H9 (cell line): ENCODE results near the gene CHCHD10. TPM values are rescaled to one million over a fixed set of nuclear protein-coding genes. Genes with fewer than 3 reads are reported as not detected.

Experiments
- DNase-seq: peaks from one replicate; pipeline ENCODE4 v3.0.0-alpha.2; 2017
- H2AFZ ChIP-seq: one replicate; pipeline ENCODE4 v1.6.1; 2013; ENCODE audit warnings: mild to moderate bottlenecking, low read length, control low read depth, moderate library complexity
- H2AK5ac ChIP-seq: 2 replicates; pipeline ENCODE4 v1.6.1; 2013; ENCODE audit warnings: low read length, control low read depth, mixed read lengths; ENCODE audit not compliant: insufficient read length
- H2BK120ac ChIP-seq: one replicate; pipeline ENCODE4 v1.6.1; 2013; ENCODE audit warnings: low read depth, mild to moderate bottlenecking, low read length, control low read depth, inconsistent platforms; ENCODE audit not compliant: poor library complexity, severe bottlenecking
- H2BK12ac ChIP-seq: 2 replicates; pipeline ENCODE4 v1.6.1; 2013; ENCODE audit warnings: low read length, control low read depth, mixed read lengths, low read depth; ENCODE audit not compliant: insufficient read length
- H2BK15ac ChIP-seq: 2 replicates; pipeline ENCODE4 v1.6.1; 2013; ENCODE audit warnings: low read depth, low read length, control low read depth
- H2BK20ac ChIP-seq: one replicate; pipeline ENCODE4 v1.6.1; 2013; ENCODE audit warnings: low read depth, mild to moderate bottlenecking, low read length, control low read depth, inconsistent platforms; ENCODE audit not compliant: poor library complexity, severe bottlenecking
- H2BK5ac ChIP-seq: 2 replicates; pipeline ENCODE4 v1.6.1; 2013; ENCODE audit warnings: low read length, control low read depth, mixed read lengths; ENCODE audit not compliant: insufficient read length
- H3K14ac ChIP-seq: 2 replicates; pipeline ENCODE4 v1.6.1; 2013; ENCODE audit warnings: low read length, control low read depth; ENCODE audit not compliant: insufficient read depth
- H3K18ac ChIP-seq: 2 replicates; pipeline ENCODE4 v1.6.1; 2013; ENCODE audit warnings: low read depth, mild to moderate bottlenecking, mixed read lengths, low read length, control low read depth; ENCODE audit not compliant: insufficient read length
- H3K23ac ChIP-seq: 2 replicates; pipeline ENCODE4 v1.6.1; 2013; ENCODE audit warnings: low read length, control low read depth, mixed read lengths, low read depth; ENCODE audit not compliant: insufficient read length
- H3K23me2 ChIP-seq: 2 replicates; pipeline ENCODE4 v1.6.1; 2013; ENCODE audit warnings: low read depth, mild to moderate bottlenecking, mixed read lengths, low read length, control low read depth; ENCODE audit not compliant: insufficient read length, poor library complexity, severe bottlenecking
- H3K27ac ChIP-seq: 2 replicates; pipeline ENCODE4 v1.5.1; 2013; ENCODE audit warnings: low read length, control low read depth, mixed read lengths, low read depth; ENCODE audit not compliant: insufficient read length
- H3K27me3 ChIP-seq: 2 replicates; pipeline ENCODE4 v1.6.1; 2013; ENCODE audit warnings: low read length, control low read depth, inconsistent platforms; ENCODE audit not compliant: insufficient read depth
- H3K4ac ChIP-seq: 2 replicates; pipeline ENCODE4 v1.6.1; 2013; ENCODE audit warnings: low read depth, mild to moderate bottlenecking, control low read depth, inconsistent platforms, low read length, moderate library complexity
- H3K4me1 ChIP-seq: 2 replicates; pipeline ENCODE4 v1.6.1; 2013; ENCODE audit warnings: low read length, control low read depth, inconsistent platforms; ENCODE audit not compliant: insufficient read depth
- H3K4me2 ChIP-seq: 2 replicates; pipeline ENCODE4 v1.6.1; 2013; ENCODE audit warnings: low read length, control low read depth, mixed read lengths; ENCODE audit not compliant: insufficient read length, insufficient read depth
- H3K56ac ChIP-seq: 2 replicates; pipeline ENCODE4 v1.6.1; 2013; ENCODE audit warnings: low read depth, mild to moderate bottlenecking, mixed read lengths, low read length, control low read depth; ENCODE audit not compliant: insufficient read length
- H3K79me1 ChIP-seq: 2 replicates; pipeline ENCODE4 v1.6.1; 2013; ENCODE audit warnings: low read depth, mild to moderate bottlenecking, moderate library complexity, low read length, control low read depth, inconsistent platforms; ENCODE audit not compliant: insufficient read depth, poor library complexity, severe bottlenecking
- H3K79me2 ChIP-seq: 2 replicates; pipeline ENCODE4 v1.6.1; 2013; ENCODE audit warnings: low read length, control low read depth, inconsistent platforms; ENCODE audit not compliant: insufficient read depth
- H3K9ac ChIP-seq: 2 replicates; pipeline ENCODE4 v1.6.1; 2013; ENCODE audit warnings: low read length, control low read depth, mixed read lengths; ENCODE audit not compliant: insufficient read length; ENCODE audit errors: extremely low read depth
- H3K9me3 ChIP-seq: one replicate; pipeline ENCODE4 v1.6.1; 2013; ENCODE audit warnings: low read depth, low read length, inconsistent platforms; ENCODE audit not compliant: control insufficient read depth
- H3T11ph ChIP-seq: one replicate; pipeline ENCODE4 v1.6.1; 2013; ENCODE audit warnings: mild to moderate bottlenecking, low read length, control low read depth, inconsistent platforms
- H4K20me1 ChIP-seq: one replicate; pipeline ENCODE4 v1.6.1; 2013; ENCODE audit not compliant: control insufficient read depth, insufficient read length, insufficient read depth
- H4K5ac ChIP-seq: 2 replicates; pipeline ENCODE4 v1.6.1; 2013; ENCODE audit warnings: low read depth, mild to moderate bottlenecking, mixed read lengths, low read length, control low read depth; ENCODE audit not compliant: insufficient read length
- H4K8ac ChIP-seq: replicated peaks from 2 replicates; pipeline ENCODE4 v1.6.1; 2013; ENCODE audit warnings: low read length, control low read depth, mixed read lengths, low read depth; ENCODE audit not compliant: insufficient read length
- H4K91ac ChIP-seq: 2 replicates; pipeline ENCODE4 v1.6.1; 2013; ENCODE audit warnings: low read depth, mild to moderate bottlenecking, moderate library complexity, mixed read lengths, low read length, control low read depth; ENCODE audit not compliant: insufficient read length
- H3K27ac Mint-ChIP-seq, 3 experiments: 2 replicates in 2 of 3; 3 replicates in 1 of 3; pipeline ENCODE4 v1.8.0; 2020 to 2021; ENCODE audit warnings: mixed read lengths in 3 of 3, mild to moderate bottlenecking in 1 of 3, moderate library complexity in 1 of 3
- H3K27me3 Mint-ChIP-seq: 2 replicates; pipeline ENCODE4 v1.8.0; 2021; ENCODE audit warnings: low read depth, mild to moderate bottlenecking, moderate library complexity, mixed read lengths
- H3K36me3 Mint-ChIP-seq, 3 experiments: 2 replicates in 2 of 3; 3 replicates in 1 of 3; pipeline ENCODE4 v1.8.0; 2020 to 2021; ENCODE audit warnings: low read depth in 3 of 3, mixed read lengths in 3 of 3; ENCODE audit not compliant: insufficient read depth in 1 of 3
- H3K4me1 Mint-ChIP-seq, 2 experiments: 2 replicates each; pipeline ENCODE4 v1.8.0; 2020; ENCODE audit warnings: mixed read lengths in 2 of 2
- H3K4me3 Mint-ChIP-seq, 2 experiments: 2 replicates in 1 of 2; 3 replicates in 1 of 2; pipeline ENCODE4 v1.8.0; 2020 to 2021; ENCODE audit warnings: mild to moderate bottlenecking in 2 of 2, mixed read lengths in 2 of 2, moderate library complexity in 1 of 2
- H3K9me3 Mint-ChIP-seq, 2 experiments: 2 replicates in 1 of 2; 3 replicates in 1 of 2; pipeline ENCODE4 v1.8.0; 2020; ENCODE audit warnings: mild to moderate bottlenecking in 2 of 2, mixed read lengths in 2 of 2, moderate library complexity in 1 of 2
- CTCF ChIP-seq: fragments of 200-600 bp; sonication (generic); conservative IDR thresholded peaks from 3 replicates; pipeline ENCODE4 v1.8.0; 2021; ENCODE audit warnings: antibody characterized with exemption, mild to moderate bottlenecking
- WGBS: extraction: QIAGEN DNeasy Blood & Tissue Kit; methylation state at CpG from one replicate; pipeline ENCODE4 v1.1.7; 2013; ENCODE audit warnings: missing lambda C conversion rate, low lambda C conversion rate, mixed read lengths; ENCODE audit not compliant: insufficient read length; ENCODE audit errors: extremely low coverage; 5-methylcytosine and 5-hydroxymethylcytosine counted together
- total RNA-seq: library from RNA; stranded (reverse); gene quantifications from 2 replicates; pipeline ENCODE4 v1.2.1, GENCODE V29; 2021

CHCHD10 gene
- total RNA-seq, 1 experiment from 2014 or later, result 53.7 TPM

GRCh38 chr22:23796461-23796860 lies 28.7 kb upstream of the CHCHD10 start:
- H3K4ac ChIP-seq, result no peak overlapping the region
- no peak overlapping the region for H3K9ac ChIP-seq
- no peak overlapping the region for H3K27ac ChIP-seq
- H3K18ac ChIP-seq, result no peak overlapping the region
- H2BK15ac ChIP-seq, result no peak overlapping the region
- H3K23ac ChIP-seq, result no peak overlapping the region
- H3K79me1 ChIP-seq, result no peaks in the 10 kb centered on the region
- no peak overlapping the region for H4K5ac ChIP-seq
- TF ChIP-seq CTCF, result no peak
- H3K9me3 ChIP-seq, result no peaks in the 10 kb centered on the region
- no peak overlapping the region for H2BK12ac ChIP-seq
- peaks cover 52 to 90% (median 87%) of the 10 kb centered on the region in 3 experiments for H3K36me3 Mint-ChIP-seq
- no peaks in the 10 kb centered on the region; the same call in 1 of the 2 replicates for H3K79me2 ChIP-seq
- no peaks in the 10 kb centered on the region for H3K4me1 ChIP-seq
- no peaks in the 10 kb centered on the region for H3K4me1 Mint-ChIP-seq
- no peak overlapping the region for H2BK5ac ChIP-seq
- no peak overlapping the region for H3K14ac ChIP-seq
- H2BK120ac ChIP-seq, result no peak overlapping the region
- no peak overlapping the region for H2AK5ac ChIP-seq
- H2BK20ac ChIP-seq, result no peak overlapping the region
- no peaks in the 10 kb centered on the region; the same call in 1 of the 2 replicates for H3K27me3 ChIP-seq
- H3K9me3 Mint-ChIP-seq, result no peaks in the 10 kb centered on the region; a peak in 1 of 5 replicates
- H3K27ac Mint-ChIP-seq, result 0 out of 7 replicates have a peak overlapping the region, but pooled peaks of 1 of the 3 experiments have one; percentile 40
- no peak overlapping the region for H3K56ac ChIP-seq
- no peaks in the 10 kb centered on the region for H3K27me3 Mint-ChIP-seq
- H3K4me2 ChIP-seq, result no peak overlapping the region
- H4K20me1 ChIP-seq, result no peaks in the 10 kb centered on the region
- no peak overlapping the region for H4K8ac ChIP-seq
- H4K91ac ChIP-seq, result no peak overlapping the region
- no peak overlapping the region for H2AFZ ChIP-seq
- H3K23me2 ChIP-seq, result no peaks in the 10 kb centered on the region
- DNase-seq, result no peak
- WGBS, result no CpG with 5 or more reads among the region's 5 CpGs
- no peak overlapping the region for H3K4me3 Mint-ChIP-seq
- H3T11ph ChIP-seq, result no peak overlapping the region
